H9 (cell line): ENCODE measurements around the gene NOS1AP. TPM values are rescaled to one million over a fixed set of nuclear protein-coding genes. Genes with fewer than 3 reads are reported as not detected.

ENCODE experiments used
- DNase-seq: peaks from one replicate; pipeline ENCODE4 v3.0.0-alpha.2; 2017
- H2AFZ ChIP-seq: one replicate; pipeline ENCODE4 v1.6.1; 2013; ENCODE audit warnings: mild to moderate bottlenecking, low read length, control low read depth, moderate library complexity
- H2AK5ac ChIP-seq: 2 replicates; pipeline ENCODE4 v1.6.1; 2013; ENCODE audit warnings: low read length, control low read depth, mixed read lengths; ENCODE audit not compliant: insufficient read length
- H2BK120ac ChIP-seq: one replicate; pipeline ENCODE4 v1.6.1; 2013; ENCODE audit warnings: low read depth, mild to moderate bottlenecking, low read length, control low read depth, inconsistent platforms; ENCODE audit not compliant: poor library complexity, severe bottlenecking
- H2BK12ac ChIP-seq: 2 replicates; pipeline ENCODE4 v1.6.1; 2013; ENCODE audit warnings: low read length, control low read depth, mixed read lengths, low read depth; ENCODE audit not compliant: insufficient read length
- H2BK15ac ChIP-seq: 2 replicates; pipeline ENCODE4 v1.6.1; 2013; ENCODE audit warnings: low read depth, low read length, control low read depth
- H2BK20ac ChIP-seq: one replicate; pipeline ENCODE4 v1.6.1; 2013; ENCODE audit warnings: low read depth, mild to moderate bottlenecking, low read length, control low read depth, inconsistent platforms; ENCODE audit not compliant: poor library complexity, severe bottlenecking
- H2BK5ac ChIP-seq: 2 replicates; pipeline ENCODE4 v1.6.1; 2013; ENCODE audit warnings: low read length, control low read depth, mixed read lengths; ENCODE audit not compliant: insufficient read length
- H3K14ac ChIP-seq: 2 replicates; pipeline ENCODE4 v1.6.1; 2013; ENCODE audit warnings: low read length, control low read depth; ENCODE audit not compliant: insufficient read depth
- H3K18ac ChIP-seq: 2 replicates; pipeline ENCODE4 v1.6.1; 2013; ENCODE audit warnings: low read depth, mild to moderate bottlenecking, mixed read lengths, low read length, control low read depth; ENCODE audit not compliant: insufficient read length
- H3K23ac ChIP-seq: 2 replicates; pipeline ENCODE4 v1.6.1; 2013; ENCODE audit warnings: low read length, control low read depth, mixed read lengths, low read depth; ENCODE audit not compliant: insufficient read length
- H3K23me2 ChIP-seq: 2 replicates; pipeline ENCODE4 v1.6.1; 2013; ENCODE audit warnings: low read depth, mild to moderate bottlenecking, mixed read lengths, low read length, control low read depth; ENCODE audit not compliant: insufficient read length, poor library complexity, severe bottlenecking
- H3K27ac ChIP-seq: 2 replicates; pipeline ENCODE4 v1.5.1; 2013; ENCODE audit warnings: low read length, control low read depth, mixed read lengths, low read depth; ENCODE audit not compliant: insufficient read length
- H3K27me3 ChIP-seq: 2 replicates; pipeline ENCODE4 v1.6.1; 2013; ENCODE audit warnings: low read length, control low read depth, inconsistent platforms; ENCODE audit not compliant: insufficient read depth
- H3K4ac ChIP-seq: 2 replicates; pipeline ENCODE4 v1.6.1; 2013; ENCODE audit warnings: low read depth, mild to moderate bottlenecking, control low read depth, inconsistent platforms, low read length, moderate library complexity
- H3K4me1 ChIP-seq: 2 replicates; pipeline ENCODE4 v1.6.1; 2013; ENCODE audit warnings: low read length, control low read depth, inconsistent platforms; ENCODE audit not compliant: insufficient read depth
- H3K4me2 ChIP-seq: 2 replicates; pipeline ENCODE4 v1.6.1; 2013; ENCODE audit warnings: low read length, control low read depth, mixed read lengths; ENCODE audit not compliant: insufficient read length, insufficient read depth
- H3K56ac ChIP-seq: 2 replicates; pipeline ENCODE4 v1.6.1; 2013; ENCODE audit warnings: low read depth, mild to moderate bottlenecking, mixed read lengths, low read length, control low read depth; ENCODE audit not compliant: insufficient read length
- H3K79me1 ChIP-seq: 2 replicates; pipeline ENCODE4 v1.6.1; 2013; ENCODE audit warnings: low read depth, mild to moderate bottlenecking, moderate library complexity, low read length, control low read depth, inconsistent platforms; ENCODE audit not compliant: insufficient read depth, poor library complexity, severe bottlenecking
- H3K79me2 ChIP-seq: 2 replicates; pipeline ENCODE4 v1.6.1; 2013; ENCODE audit warnings: low read length, control low read depth, inconsistent platforms; ENCODE audit not compliant: insufficient read depth
- H3K9ac ChIP-seq: 2 replicates; pipeline ENCODE4 v1.6.1; 2013; ENCODE audit warnings: low read length, control low read depth, mixed read lengths; ENCODE audit not compliant: insufficient read length; ENCODE audit errors: extremely low read depth
- H3K9me3 ChIP-seq: one replicate; pipeline ENCODE4 v1.6.1; 2013; ENCODE audit warnings: low read depth, low read length, inconsistent platforms; ENCODE audit not compliant: control insufficient read depth
- H3T11ph ChIP-seq: one replicate; pipeline ENCODE4 v1.6.1; 2013; ENCODE audit warnings: mild to moderate bottlenecking, low read length, control low read depth, inconsistent platforms
- H4K20me1 ChIP-seq: one replicate; pipeline ENCODE4 v1.6.1; 2013; ENCODE audit not compliant: control insufficient read depth, insufficient read length, insufficient read depth
- H4K5ac ChIP-seq: 2 replicates; pipeline ENCODE4 v1.6.1; 2013; ENCODE audit warnings: low read depth, mild to moderate bottlenecking, mixed read lengths, low read length, control low read depth; ENCODE audit not compliant: insufficient read length
- H4K8ac ChIP-seq: replicated peaks from 2 replicates; pipeline ENCODE4 v1.6.1; 2013; ENCODE audit warnings: low read length, control low read depth, mixed read lengths, low read depth; ENCODE audit not compliant: insufficient read length
- H4K91ac ChIP-seq: 2 replicates; pipeline ENCODE4 v1.6.1; 2013; ENCODE audit warnings: low read depth, mild to moderate bottlenecking, moderate library complexity, mixed read lengths, low read length, control low read depth; ENCODE audit not compliant: insufficient read length
- H3K27ac Mint-ChIP-seq, 3 experiments: 2 replicates in 2 of 3; 3 replicates in 1 of 3; pipeline ENCODE4 v1.8.0; 2020 to 2021; ENCODE audit warnings: mixed read lengths in 3 of 3, mild to moderate bottlenecking in 1 of 3, moderate library complexity in 1 of 3
- H3K27me3 Mint-ChIP-seq: 2 replicates; pipeline ENCODE4 v1.8.0; 2021; ENCODE audit warnings: low read depth, mild to moderate bottlenecking, moderate library complexity, mixed read lengths
- H3K36me3 Mint-ChIP-seq, 3 experiments: 2 replicates in 2 of 3; 3 replicates in 1 of 3; pipeline ENCODE4 v1.8.0; 2020 to 2021; ENCODE audit warnings: low read depth in 3 of 3, mixed read lengths in 3 of 3; ENCODE audit not compliant: insufficient read depth in 1 of 3
- H3K4me1 Mint-ChIP-seq, 2 experiments: 2 replicates each; pipeline ENCODE4 v1.8.0; 2020; ENCODE audit warnings: mixed read lengths in 2 of 2
- H3K4me3 Mint-ChIP-seq, 2 experiments: 2 replicates in 1 of 2; 3 replicates in 1 of 2; pipeline ENCODE4 v1.8.0; 2020 to 2021; ENCODE audit warnings: mild to moderate bottlenecking in 2 of 2, mixed read lengths in 2 of 2, moderate library complexity in 1 of 2
- H3K9me3 Mint-ChIP-seq, 2 experiments: 2 replicates in 1 of 2; 3 replicates in 1 of 2; pipeline ENCODE4 v1.8.0; 2020; ENCODE audit warnings: mild to moderate bottlenecking in 2 of 2, mixed read lengths in 2 of 2, moderate library complexity in 1 of 2
- CTCF ChIP-seq: fragments of 200-600 bp; sonication (generic); conservative IDR thresholded peaks from 3 replicates; pipeline ENCODE4 v1.8.0; 2021; ENCODE audit warnings: antibody characterized with exemption, mild to moderate bottlenecking
- WGBS: extraction: QIAGEN DNeasy Blood & Tissue Kit; methylation state at CpG from one replicate; pipeline ENCODE4 v1.1.7; 2013; ENCODE audit warnings: missing lambda C conversion rate, low lambda C conversion rate, mixed read lengths; ENCODE audit not compliant: insufficient read length; ENCODE audit errors: extremely low coverage; 5-methylcytosine and 5-hydroxymethylcytosine counted together
- total RNA-seq: library from RNA; stranded (reverse); gene quantifications from 2 replicates; pipeline ENCODE4 v1.2.1, GENCODE V29; 2021

NOS1AP gene
- total RNA-seq, 1 experiment from 2014 or later: 8.4 TPM

DNA sequence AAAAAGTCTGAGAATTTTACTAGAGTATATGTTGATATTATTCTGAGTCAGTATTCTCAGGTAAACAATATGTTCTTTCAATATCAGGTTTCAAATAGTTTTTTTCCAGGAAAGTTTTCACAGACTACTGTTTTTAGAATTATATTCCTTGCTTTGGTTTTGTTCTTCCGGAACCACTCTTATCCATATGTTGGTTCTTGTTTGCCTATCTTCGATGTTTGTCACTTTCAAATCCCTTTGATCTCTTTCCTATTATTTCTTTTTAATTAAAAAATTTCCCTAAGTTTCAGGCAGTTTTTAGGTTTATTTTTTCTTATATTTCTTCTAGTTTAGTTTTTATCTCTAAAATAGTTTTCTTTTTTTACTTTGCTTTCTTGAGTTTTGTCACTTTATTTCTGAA is 20.9 kb downstream of the NOS1AP start:
- peaks cover 7% of the 10 kb centered on the region; the same call in 1 of the 2 replicates for H3K79me2 ChIP-seq
- no peak overlapping the region for H3K18ac ChIP-seq
- Mint-ChIP-seq H3K4me1 (peaks cover 38 to 55% of the 10 kb centered on the region in 2 experiments), H3K27ac (no peak overlapping the region), H3K27me3 (peaks cover 34% of the 10 kb centered on the region), H3K36me3 (peaks cover 3 to 18% (median 9%) of the 10 kb centered on the region in 3 experiments; a peak in 6 of 7 replicates), H3K4me3 (no peak overlapping the region), H3K9me3 (peaks cover 4 to 10% of the 10 kb centered on the region in 2 experiments)
- H3K4ac ChIP-seq: no peak overlapping the region
- no peak overlapping the region for H2BK120ac ChIP-seq
- no peak for DNase-seq
- no peak overlapping the region for H4K5ac ChIP-seq
- no peak overlapping the region for H2BK20ac ChIP-seq
- H3K9ac ChIP-seq: no peak overlapping the region
- peaks cover 10% of the 10 kb centered on the region; the same call in 1 of the 2 replicates for H3K4me1 ChIP-seq
- no peak overlapping the region for H4K91ac ChIP-seq
- no peaks in the 10 kb centered on the region for H4K20me1 ChIP-seq
- no CpG with 5 or more reads among the region's 2 CpGs for WGBS
- no peak overlapping the region for H3K56ac ChIP-seq
- H3K4me2 ChIP-seq: no peak overlapping the region
- H3K14ac ChIP-seq: no peak overlapping the region
- no peak overlapping the region for H2BK12ac ChIP-seq
- H3T11ph ChIP-seq: no peak overlapping the region
- no peak overlapping the region for H2BK15ac ChIP-seq
- no peaks in the 10 kb centered on the region for H3K79me1 ChIP-seq
- TF ChIP-seq CTCF: no peak
- no peaks in the 10 kb centered on the region; the same call in 1 of the 2 replicates for H3K27me3 ChIP-seq
- no peak overlapping the region for H3K27ac ChIP-seq
- no peak overlapping the region for H4K8ac ChIP-seq
- H3K9me3 ChIP-seq: no peaks in the 10 kb centered on the region
- H3K23me2 ChIP-seq: no peaks in the 10 kb centered on the region
- no peak overlapping the region for H2BK5ac ChIP-seq
- H3K23ac ChIP-seq: no peak overlapping the region
- H2AFZ ChIP-seq: no peak overlapping the region
- H2AK5ac ChIP-seq: no peak overlapping the region
